Choroid plexus epithelial cell (primary cell): ENCODE measurements around the gene RAD9A.

Experiments used
- DNase-seq: peaks from one replicate; pipeline ENCODE4 v3.0.0-alpha.2; 2010; ENCODE audit warnings: low read depth
- H3K4me3 ChIP-seq: 2 replicates; pipeline ENCODE4 v1.5.1; 2011; ENCODE audit warnings: low read depth, mild to moderate bottlenecking, control low read depth, low read length, moderate library complexity
- CTCF ChIP-seq: conservative IDR thresholded peaks from 2 replicates; pipeline ENCODE4 v1.5.1; 2011; ENCODE audit warnings: low read depth, mild to moderate bottlenecking, control low read depth, inconsistent platforms, low read length, moderate library complexity

Gene RAD9A

GRCh38 chr11:67409261-67409666 lies 17.5 kb downstream of the RAD9A start:
- no peak overlapping the region for H3K4me3 ChIP-seq
- DNase-seq = no peak
- no peak for TF ChIP-seq CTCF

- no peak for DNase-seq
- TF ChIP-seq CTCF = no peak
- H3K4me3 ChIP-seq = no peak overlapping the region
Observed at GRCh38 chr11:67409781-67410368, 18.1 kb downstream of the RAD9A start.

GRCh38 chr11:67410369-67410831 lies 18.6 kb downstream of the RAD9A start:
- no peak for DNase-seq
- TF ChIP-seq CTCF = no peak
- no peak overlapping the region for H3K4me3 ChIP-seq

GRCh38 chr11:67410984-67411784 lies 19.4 kb downstream of the RAD9A start:
- TF ChIP-seq CTCF = no peak
- H3K4me3 ChIP-seq = no peak overlapping the region
- no peak for DNase-seq

- no peak for DNase-seq
- no peak for TF ChIP-seq CTCF
- H3K4me3 ChIP-seq = no peak overlapping the region
Observed at GRCh38 chr11:67411785-67412152, 20.0 kb downstream of the RAD9A start.

- TF ChIP-seq CTCF = no peak
- no peak for DNase-seq
- H3K4me3 ChIP-seq = no peak overlapping the region
Observed at GRCh38 chr11:67412495-67413179, 20.9 kb downstream of the RAD9A start.
